VCaP (cell line): ENCODE results near the gene ANO6.

Source experiments
- H3K27ac ChIP-seq: fragments of 450-650 bp; 2 replicates; pipeline ENCODE4 v1.5.1; 2017
- TF ChIP-seq, protein P1 (sequence below): fragments of 450-650 bp; conservative IDR thresholded peaks from 2 replicates; pipeline ENCODE4 v1.5.1; 2017; ENCODE audit warnings: mild to moderate bottlenecking, moderate library complexity

The ANO6 gene

GRCh38 chr12:45425426-45425825, 209.5 kb downstream of the ANO6 start:
- TF ChIP-seq, protein P1, sequence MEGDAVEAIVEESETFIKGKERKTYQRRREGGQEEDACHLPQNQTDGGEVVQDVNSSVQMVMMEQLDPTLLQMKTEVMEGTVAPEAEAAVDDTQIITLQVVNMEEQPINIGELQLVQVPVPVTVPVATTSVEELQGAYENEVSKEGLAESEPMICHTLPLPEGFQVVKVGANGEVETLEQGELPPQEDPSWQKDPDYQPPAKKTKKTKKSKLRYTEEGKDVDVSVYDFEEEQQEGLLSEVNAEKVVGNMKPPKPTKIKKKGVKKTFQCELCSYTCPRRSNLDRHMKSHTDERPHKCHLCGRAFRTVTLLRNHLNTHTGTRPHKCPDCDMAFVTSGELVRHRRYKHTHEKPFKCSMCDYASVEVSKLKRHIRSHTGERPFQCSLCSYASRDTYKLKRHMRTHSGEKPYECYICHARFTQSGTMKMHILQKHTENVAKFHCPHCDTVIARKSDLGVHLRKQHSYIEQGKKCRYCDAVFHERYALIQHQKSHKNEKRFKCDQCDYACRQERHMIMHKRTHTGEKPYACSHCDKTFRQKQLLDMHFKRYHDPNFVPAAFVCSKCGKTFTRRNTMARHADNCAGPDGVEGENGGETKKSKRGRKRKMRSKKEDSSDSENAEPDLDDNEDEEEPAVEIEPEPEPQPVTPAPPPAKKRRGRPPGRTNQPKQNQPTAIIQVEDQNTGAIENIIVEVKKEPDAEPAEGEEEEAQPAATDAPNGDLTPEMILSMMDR: no peak
- H3K27ac ChIP-seq: no peak overlapping the region

GRCh38 chr12:45426294-45426693, 210.4 kb downstream of the ANO6 start:
- no peak overlapping the region for H3K27ac ChIP-seq
- TF ChIP-seq, protein P1: no peak

DNA sequence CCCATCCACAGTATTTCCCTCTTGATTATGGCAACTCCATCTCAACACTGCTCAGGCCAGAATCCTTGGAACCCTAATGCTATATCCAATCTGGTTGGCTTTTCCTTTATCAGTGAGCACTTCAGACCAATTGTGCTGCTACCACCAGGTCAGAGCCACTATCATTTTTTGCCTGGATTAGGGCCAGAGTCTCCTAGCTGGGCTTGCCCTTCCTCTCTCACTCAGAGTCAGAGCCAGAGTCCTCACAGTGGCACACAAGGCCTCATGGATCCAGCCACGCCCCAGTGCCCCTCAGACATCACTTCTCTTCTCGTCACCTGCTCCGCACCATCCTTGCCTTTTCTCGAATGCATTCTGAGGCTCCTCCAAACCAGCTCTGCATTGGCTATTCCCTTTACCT, 211.1 kb downstream of the ANO6 start:
- H3K27ac ChIP-seq: no peak overlapping the region
- TF ChIP-seq, protein P1: no peak

GRCh38 chr12:45429831-45430230, 213.9 kb downstream of the ANO6 start:
- TF ChIP-seq, protein P1: no peak

GRCh38 chr12:45431126-45431525, 215.2 kb downstream of the ANO6 start:
- no peak overlapping the region for H3K27ac ChIP-seq
- TF ChIP-seq, protein P1: no peak

More at GRCh38 chr12:45429831-45430230, 213.9 kb downstream of the ANO6 start:
- H3K27ac ChIP-seq: no peak overlapping the region

- no peak overlapping the region for H3K27ac ChIP-seq
- TF ChIP-seq, protein P1: no peak
Observed at GRCh38 chr12:45432710-45433109, 216.8 kb downstream of the ANO6 start.

GRCh38 chr12:45433441-45433868, 217.6 kb downstream of the ANO6 start:
- no peak overlapping the region for H3K27ac ChIP-seq
- TF ChIP-seq, protein P1: no peak
